Measurements from ENCODE around the gene TRPT1.

The TRPT1 gene

DNA sequence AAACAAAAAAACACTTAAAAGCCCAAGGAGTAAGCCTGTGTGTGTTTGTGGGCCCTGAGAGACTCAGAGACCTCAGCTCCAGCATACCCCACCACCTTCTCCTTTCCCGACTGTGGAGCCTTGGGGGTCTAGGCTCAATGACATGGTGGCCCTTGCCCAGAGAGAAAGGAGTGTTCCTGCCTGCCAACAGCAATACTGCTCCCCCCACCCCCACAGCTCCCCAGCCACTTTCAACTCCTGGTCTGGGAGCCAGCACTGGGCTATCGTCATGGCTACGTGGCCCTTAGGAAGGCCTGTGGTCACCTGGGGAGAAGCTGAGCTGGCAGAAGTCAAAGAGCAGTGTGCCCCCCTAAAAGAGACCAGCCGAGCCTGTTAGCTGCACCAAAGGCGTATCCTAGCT lies 18.1 kb upstream of the TRPT1 start:
- DNase-seq, result no peak

DNA sequence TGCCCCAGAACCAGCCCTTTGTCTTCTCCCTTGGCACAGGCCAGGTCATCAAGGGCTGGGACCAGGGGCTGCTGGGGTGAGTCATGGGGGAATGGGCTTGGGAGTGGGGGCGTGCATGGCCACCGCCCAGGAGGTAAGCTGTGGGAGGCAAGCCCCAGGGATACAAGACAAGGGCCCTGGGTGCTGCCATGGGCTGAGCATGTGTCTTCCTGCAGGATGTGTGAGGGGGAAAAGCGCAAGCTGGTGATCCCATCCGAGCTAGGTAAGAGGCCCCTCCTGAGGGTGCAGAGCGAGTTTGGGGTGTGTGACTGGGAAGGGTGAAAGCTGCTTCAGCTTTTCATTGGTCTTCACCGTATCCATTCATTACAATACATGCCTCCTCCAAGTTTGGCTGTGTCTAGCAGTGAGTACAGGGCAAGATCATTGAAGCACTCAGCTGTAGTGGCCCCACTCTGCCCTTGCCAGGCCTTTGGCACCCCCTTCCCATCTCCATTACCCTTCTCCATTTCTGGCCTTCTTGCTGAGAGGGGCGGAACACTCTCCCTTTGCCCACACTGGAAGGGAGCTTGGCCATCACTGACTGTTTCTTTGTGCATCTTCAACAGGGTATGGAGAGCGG lies 17.4 kb upstream of the TRPT1 start:
- no peak for DNase-seq

DNA sequence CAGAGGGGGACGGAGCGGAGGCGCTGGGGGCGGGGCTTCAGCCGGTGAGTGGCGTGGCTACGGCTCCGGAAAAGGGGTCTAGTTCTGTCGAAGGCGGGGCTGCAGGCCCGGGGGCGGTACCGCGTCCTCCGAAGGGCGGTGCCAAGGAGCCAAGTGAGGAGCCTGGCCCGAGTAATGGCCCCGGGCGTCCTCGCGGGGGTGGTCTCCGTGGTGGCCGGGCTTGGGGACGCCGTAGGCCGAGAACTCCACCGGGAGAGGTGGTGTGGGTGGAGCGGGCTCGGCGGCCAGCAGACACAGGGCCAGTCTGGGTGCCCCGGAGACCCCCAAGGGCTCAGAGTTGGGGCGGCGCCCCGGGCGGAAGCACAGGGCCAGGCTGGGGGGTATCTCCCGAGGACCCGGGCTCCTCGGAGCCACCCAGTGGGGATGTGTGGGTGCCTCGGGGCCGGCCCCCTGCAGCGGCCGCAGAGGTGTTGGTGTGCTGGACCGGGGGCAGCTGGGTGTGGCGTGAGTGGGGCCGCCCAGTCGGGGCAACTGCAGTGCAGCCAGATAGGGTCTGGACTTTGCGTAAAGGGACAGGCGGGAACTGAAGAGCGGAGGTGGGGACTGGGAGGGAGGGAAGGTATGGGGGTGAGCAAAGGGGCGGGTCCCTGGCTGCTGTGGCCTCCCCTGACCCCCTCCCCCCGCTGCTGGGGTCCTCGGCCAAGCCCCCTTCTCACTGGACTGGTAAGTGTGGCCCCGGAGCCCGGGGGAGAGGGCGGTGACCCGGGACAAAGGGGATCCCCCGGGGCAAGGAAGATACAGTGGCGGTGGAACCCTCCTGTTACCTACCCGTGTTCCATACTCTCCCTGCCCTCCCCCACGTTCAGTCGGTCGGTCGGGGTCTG lies 15.7 kb upstream of the TRPT1 start:
- DNase-seq, result peak; percentile 99

DNA sequence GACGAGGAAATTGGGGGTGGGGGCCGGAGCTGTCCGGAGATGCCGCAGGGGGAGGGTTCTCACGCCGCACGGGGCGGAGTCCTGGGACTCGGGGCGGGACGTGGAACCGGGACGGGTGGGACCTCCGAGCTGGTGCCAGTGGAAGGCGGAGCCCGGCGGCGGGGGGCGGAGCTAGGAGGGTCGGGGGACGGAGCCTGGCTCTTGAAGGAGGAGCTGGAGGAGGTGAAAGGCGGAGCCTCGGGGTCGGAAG lies 15.2 kb upstream of the TRPT1 start:
- no peak for DNase-seq

DNA sequence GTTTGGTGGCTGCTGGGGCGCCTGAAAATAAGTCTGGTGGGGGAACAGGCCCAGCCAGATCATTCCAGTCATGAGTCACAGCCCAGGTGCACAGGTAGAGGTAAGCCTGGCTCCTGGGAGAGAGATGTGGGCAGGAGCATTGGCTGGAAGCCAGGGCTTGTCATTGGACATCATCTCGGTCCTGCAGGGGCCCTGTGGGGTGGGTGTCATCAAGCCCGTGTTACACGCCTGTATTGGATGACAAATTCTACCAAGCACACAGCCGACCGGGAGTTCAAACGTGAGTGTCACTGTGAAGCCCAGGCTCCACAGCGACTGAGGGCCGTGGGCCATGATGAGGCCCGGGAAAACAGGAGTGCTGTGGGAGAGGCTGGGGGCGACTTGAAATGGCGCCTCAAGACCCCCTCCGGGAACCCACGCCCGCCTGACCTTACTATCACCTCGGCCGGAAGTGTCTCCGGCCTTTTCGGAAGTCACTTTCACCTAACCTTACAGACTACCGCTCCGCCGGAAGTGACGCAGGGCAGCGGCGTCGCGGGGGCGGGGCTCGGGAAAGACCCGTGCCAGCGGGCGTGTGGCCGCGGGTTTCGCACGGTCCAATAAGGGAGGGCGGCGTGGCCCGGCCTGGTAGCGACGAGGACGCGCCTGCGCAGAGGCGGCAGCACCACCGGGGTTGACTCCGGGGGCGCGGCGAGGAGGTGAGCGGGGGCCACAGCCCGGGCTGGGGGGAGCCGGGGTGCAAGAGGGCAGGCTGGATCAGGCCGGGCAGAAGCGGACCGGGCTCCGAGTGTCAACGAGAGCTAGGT lies 14.7 kb upstream of the TRPT1 start, which contains the start of gene FKBP2:
TSS of gene FKBP2 (plus strand) at position 661 of the 806 bp plus-strand sequence. CDS start 1,293 bp downstream, outside the sequence.
- peak; percentile 97 for DNase-seq

DNA sequence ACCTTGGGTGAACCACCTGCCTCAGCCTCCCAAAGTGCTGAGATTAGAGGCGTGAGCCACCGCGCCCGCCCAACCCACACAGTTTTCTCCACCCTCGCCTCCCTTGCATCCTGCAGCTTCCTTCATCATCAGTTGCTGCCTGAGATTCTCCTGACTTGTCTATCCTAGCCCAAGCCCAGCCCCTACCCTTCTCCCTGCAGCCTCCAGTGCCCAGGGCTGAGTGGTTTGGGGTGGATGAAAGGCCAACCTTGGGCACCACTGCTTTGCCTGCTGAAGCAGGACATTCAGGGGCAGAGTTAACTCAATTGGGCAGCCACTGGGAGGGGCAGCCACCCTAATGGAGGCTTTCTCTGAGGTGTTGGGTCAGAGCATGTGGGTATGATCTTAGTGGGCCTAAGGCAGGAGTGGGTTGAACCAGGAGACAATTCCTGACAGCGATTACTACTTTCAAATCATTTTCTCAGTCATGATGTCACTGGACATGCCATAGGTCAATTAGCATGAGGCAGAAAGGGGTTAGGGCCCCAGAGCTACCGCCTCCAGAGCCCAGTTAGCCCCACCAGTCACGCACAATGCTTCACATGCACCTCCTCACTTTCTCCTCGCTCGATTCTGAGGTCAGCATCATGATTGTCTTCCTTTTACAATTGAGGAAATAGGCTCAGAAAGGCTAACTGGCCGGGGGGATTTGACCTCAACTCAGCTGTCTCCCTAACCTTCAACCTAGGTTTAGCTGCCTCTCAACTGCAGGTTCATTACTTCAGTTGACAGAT lies 13.9 kb upstream of the TRPT1 start:
- no peak for DNase-seq

DNA sequence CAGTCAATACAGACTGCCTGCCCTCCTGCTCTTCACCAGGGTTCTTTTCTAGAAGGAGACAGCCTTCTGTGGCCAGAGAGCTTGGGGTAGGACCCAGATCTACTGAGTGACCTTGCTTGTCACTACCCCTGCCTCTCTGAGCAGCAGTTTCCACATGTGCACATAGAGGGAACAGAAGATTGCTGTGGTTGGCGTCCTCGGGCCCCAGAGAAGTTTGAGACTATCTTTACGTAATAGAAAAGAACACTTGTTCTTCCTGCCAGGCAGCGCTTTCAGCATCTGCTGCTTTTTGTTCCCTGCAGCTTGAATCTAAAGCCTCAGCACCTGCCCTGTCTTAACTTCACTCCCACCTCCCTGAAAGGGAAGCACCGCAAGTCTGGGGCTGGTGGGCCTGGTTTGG lies 13.0 kb upstream of the TRPT1 start:
- no peak for DNase-seq

DNA sequence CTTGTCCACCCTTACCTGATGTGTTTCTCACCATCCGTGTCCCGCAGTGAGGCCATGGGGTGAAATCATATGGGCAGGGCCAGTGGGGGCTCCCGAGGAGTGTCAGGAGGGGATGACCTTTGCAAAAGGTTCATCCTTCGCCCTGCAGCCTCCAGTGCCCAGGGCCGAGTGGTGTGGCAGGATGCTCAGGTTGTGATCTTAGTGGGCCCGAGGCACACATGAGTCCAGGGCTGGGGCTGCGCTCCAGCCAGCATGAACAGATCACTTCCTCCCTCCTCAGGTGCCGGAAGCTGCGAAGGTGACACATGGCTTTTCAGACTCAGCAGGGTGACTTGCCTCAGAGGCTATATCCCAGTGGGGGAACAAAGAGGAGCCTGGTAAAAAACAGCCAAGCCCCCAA lies 12.1 kb upstream of the TRPT1 start:
- no peak for DNase-seq

DNA sequence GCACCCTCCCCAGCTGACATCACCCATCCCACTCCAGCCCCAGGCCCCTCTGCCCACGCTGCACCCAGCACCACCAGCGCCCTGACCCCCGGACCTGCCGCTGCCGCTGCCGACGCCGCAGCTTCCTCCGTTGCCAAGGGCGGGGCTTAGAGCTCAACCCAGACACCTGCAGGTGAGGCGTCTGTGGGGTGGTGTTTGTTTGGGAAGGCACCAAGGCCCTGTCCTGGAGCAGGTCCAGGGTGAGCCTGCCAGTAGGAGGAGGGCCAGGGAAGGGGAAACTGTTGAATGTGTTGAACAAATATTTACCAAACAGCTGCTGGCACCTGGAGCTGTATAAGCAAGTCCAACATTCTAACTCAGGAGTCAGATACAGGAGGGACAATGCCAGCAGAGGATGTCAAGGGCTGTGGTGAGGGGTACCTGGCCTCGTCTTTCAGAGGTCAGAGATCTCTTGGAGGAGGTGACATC lies 11.5 kb upstream of the TRPT1 start:
- DNase-seq, result no peak

DNA sequence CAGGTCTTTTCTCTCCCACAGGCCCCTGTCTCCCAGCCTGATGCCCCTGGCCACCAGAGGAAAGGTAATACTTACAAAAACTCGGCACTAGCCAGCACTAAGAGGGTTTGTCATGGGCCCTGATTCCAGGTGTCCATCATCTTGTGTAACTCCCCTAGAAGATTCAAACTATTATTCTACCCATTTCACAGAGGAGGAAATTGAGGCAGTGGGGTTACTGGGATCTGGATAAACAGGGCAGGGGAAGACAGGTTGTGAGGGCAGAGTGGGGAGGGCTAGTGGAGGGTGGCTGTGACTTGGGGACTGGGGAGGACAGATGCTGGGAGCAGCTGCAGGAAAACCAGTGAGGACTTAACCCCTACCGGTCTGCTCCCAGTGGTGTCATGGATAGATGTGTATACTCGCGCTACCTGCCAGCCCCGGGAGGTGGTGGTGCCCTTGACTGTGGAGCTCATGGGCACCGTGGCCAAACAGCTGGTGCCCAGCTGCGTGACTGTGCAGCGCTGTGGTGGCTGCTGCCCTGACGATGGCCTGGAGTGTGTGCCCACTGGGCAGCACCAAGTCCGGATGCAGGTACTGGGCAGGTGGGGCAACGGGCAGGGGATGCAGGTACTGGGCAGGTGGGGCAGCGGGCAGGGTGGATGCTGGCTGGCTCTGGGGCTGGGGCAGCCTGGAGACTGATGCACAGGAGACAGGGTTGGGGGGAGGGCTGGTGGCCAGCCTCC lies 9.6 kb upstream of the TRPT1 start:
- DNase-seq, result no peak

DNA sequence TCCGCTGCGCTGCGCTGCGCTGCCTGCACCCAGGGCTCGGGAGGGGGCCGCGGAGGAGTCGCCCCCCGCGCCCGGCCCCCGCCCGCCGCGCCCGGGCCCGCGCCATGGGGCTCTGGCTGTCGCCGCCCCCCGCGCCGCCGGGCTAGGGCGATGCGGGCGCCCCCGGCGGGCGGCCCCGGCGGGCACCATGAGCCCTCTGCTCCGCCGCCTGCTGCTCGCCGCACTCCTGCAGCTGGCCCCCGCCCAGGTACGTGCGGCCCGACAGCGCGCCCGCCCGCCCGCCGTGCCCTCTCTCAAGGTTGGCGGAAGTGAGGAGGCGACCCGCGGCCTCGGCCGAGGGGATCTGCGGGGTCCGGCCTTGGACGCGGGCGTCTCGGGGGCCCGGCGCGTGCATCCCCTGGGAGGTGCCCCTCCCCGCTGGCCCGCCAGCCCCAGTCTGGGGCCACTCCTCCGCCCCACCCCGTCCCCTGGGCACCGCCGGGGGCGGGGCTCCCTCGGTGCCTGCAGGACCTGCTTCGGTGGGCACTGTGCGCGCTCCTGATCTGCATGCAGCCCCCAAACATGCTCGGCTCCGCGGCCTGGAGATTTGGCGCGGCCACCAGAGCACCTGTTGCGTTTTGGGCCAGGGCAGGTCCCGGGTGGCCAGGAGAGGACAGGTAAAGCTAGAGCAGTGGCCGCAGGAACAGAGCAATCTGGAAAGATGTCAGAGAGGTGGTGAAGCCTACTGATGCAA lies 8.8 kb upstream of the TRPT1 start:
- DNase-seq, result no peak

DNA sequence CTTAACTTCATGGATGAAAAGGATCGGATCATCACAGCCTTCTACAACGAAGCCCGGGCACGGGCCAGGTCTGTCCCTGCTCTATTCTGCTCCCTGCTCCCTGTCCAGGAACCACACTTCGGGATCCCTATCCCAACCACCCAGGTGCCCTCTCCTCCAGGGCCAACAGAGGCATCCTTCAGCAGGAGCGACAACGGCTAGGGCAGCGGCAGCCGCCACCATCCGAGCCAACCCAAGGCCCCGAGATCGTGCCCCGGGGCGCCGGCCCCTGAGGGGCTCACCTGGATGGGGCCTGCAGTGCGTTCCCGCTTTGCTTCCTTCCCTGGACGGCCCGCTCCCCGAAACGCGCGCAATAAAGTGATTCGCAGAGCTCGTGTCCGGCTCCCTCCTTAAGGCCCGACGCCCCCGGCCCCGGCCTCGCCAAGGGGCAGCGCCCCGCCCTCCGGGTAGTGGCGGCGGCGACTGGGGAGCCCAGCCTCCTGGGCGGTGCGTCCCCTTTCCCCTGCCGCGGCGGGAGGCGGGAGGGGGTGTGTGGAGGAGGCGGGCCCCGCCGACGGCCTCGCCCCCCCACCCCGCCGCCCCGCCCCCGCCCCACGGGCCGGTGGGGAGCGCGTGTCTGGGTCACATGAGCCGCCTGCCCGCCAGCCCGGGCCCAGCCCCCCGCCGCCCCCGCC lies 8.1 kb upstream of the TRPT1 start, which contains the start of gene VEGFB:
TSS of gene VEGFB (plus strand) at position 672 of the 674 bp plus-strand sequence. CDS start 250 bp downstream, outside the sequence.
- peak; percentile 62 for DNase-seq

DNA sequence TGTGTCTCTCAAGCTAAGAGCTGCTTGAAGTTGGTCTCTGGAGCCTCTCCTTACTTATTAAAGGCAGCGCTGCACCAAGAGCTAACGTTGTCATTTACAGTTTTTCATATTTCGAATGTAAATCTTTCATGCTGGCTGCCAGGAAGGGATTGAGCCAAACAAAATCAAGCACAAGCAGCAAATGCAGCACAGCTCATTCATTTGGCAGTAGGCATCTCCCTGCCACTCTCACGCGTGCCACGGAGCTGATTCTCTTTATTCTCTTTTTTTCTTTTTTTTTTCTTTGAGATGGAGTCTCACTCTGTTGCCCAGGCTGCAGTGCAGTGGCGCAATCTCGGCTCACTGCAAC lies 7.0 kb upstream of the TRPT1 start:
- no peak for DNase-seq

DNA sequence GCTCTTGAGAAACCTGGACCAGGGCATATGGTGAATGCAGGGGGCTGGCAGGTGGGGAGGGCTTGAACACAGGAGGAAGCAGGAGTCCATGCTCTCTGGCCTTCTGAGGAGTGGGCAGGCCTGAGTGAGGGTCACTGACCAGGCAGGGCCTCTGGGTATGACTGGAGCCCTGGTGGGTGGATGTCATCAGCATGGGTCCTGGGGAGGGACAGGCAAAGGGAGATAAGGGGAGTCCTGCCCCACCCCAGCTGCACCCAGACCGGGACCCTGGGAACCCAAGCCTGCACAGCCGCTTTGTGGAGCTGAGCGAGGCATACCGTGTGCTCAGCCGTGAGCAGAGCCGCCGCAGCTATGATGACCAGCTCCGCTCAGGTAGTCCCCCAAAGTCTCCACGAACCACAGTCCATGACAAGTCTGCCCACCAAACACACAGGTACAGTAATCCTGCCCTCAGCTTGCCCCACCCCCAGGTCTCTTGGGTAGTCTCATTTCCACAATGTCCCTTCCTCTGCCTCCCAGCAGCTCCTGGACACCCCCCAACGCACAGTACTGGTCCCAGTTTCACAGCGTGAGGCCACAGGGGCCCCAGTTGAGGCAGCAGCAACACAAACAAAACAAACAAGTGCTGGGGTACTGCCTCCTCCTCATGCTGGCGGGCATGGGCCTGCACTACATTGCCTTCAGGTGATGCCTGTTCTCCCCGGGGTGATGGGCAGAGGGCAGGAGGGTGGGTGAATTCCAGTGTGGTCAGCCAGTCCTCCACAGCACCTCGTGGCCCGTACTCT lies 6.4 kb upstream of the TRPT1 start:
- no peak for DNase-seq

DNA sequence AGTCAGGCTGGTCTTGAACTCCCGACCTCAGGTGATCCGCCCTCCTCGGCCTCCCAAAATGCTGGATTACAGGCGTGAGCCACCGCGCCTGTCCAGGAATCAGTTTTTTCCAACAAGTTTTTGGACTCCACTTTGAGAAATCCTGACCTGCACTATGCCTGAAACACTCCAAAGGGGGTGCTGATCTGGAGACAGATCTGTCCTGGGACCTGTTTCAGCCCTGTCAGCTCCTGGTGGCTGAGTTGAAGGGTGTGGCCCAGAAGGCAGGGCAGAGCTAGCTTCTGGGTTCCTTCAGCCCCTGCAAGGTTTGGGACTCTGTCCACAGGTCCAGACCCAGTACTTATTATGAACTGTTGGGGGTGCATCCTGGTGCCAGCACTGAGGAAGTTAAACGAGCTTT lies 5.6 kb upstream of the TRPT1 start:
- no peak for DNase-seq

DNA sequence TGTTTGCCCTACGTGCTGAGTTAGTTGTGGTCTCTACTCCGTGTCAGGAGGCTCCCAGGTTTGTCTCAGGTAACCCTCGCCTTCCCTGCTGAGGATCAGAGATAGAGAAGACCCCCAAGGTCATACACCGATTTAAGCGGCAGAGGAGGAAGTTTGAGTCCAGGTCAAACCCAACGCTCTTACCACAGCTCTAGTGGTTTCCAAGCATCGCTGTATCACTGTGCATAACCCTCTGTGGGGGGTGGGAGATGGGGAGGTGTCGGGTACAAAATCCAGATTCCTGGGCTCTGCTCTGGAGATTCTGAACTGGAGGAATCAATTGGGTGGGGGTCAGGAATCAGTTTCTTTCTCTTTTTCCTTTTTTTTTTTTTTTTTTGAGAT lies 5.0 kb upstream of the TRPT1 start:
- DNase-seq, result no peak

DNA sequence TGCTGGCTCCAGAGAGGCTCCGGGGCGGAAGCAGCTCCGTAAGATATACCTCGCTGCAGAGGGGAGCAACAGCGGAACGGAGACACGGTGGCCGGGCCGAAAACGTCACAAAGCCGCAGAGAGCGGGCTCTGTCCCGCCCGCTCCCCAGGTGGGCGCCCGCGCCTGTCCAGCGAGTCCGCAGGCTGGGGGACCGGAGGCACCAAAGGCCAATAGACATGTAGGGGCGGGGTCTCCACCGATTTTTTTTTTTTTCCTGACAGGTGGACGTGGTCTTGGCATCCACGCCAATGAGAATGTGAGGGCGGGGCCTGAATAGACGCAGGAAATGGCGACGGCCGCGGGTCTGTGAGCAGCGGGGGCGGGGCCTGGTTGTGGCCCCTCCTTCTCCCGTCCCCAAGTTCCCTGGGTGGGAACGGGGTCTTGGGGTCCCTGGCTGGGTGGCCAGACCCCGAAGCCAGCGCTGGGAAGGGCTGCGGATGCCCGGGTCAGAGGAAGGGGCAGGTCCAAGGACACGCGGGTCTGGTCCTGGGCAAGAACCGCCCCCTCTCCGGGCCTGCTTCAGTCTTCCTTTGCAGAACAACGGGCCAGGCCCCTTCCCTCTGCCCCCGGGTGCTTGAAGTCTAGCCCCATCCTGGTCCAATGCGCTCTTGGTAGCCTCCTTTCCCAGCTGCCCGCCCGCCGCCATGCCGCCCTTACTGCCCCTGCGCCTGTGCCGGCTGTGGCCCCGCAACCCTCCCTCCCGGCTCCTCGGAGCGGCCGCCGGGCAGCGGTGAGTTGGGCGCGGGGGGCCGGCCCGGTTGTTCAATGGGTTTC lies 4.4 kb upstream of the TRPT1 start, which contains the start of gene DNAJC4:
TSS of gene DNAJC4 (plus strand) at position 378 of the 814 bp plus-strand sequence. CDS start at position 685, 307 bp downstream.
- DNase-seq, result peak; percentile 85

DNA sequence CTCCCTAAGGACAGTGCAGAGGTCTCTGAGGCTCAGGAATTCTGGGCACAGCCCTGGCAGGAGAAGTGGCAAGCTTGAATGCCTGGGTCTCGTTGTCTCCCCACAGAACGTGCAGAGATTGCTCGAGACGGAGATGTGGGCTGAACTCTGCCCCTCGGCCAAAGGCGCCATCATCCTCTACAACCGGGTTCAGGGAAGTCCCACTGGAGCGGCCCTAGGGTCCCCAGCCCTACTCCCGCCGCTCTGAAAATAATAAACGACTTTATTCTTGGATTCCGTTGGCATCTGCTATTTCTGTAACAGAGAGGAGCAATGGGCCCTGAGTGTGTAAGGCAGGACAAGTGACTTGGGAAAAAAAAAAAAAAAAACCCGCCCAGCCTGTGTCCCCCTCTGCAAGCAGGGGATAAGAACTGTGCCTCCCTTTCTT lies 3.8 kb upstream of the TRPT1 start:
- no peak for DNase-seq
